K562 (cell line): ENCODE results near the gene CRTC3. TPM values are rescaled to one million over a fixed set of nuclear protein-coding genes. Genes with fewer than 3 reads are reported as not detected.

Source experiments
- CBX3 ChIP-seq, 2 experiments: IDR thresholded peaks; 1 replicate in 1 of 2; 2 replicates in 1 of 2; pipeline ENCODE4 v1.6.1; 2012; ENCODE audit warnings: inconsistent platforms in 2 of 2, low read length in 2 of 2, borderline replicate concordance in 1 of 2, control low read depth in 1 of 2
- GATAD2B ChIP-seq: fragments of 450-650 bp; IDR thresholded peaks from 2 replicates; pipeline ENCODE4 v1.6.1; 2017; ENCODE audit warnings: mild to moderate bottlenecking, borderline replicate concordance
- JUNB ChIP-seq: fragments of 450-650 bp; formaldehyde crosslinking; conservative IDR thresholded peaks from 2 replicates; pipeline ENCODE4 v1.4.0; 2020; ENCODE audit warnings: mild to moderate bottlenecking
- KDM4B ChIP-seq, 2 experiments: fragments of 450-650 bp in 1 of 2; sonication (generic) in 1 of 2; IDR thresholded peaks; 2 replicates each; pipeline ENCODE4 v1.6.1; 2016 to 2017; ENCODE audit warnings: borderline replicate concordance in 2 of 2, antibody characterized with exemption in 1 of 2, low read depth in 1 of 2, mild to moderate bottlenecking in 1 of 2
- KDM5B ChIP-seq: fragments of 200-600 bp; sonication (generic); IDR thresholded peaks from 2 replicates; pipeline ENCODE4 v1.6.1; 2012; ENCODE audit warnings: low read depth, mild to moderate bottlenecking, moderate library complexity, low read length, control low read depth, inconsistent platforms; ENCODE audit not compliant: insufficient replicate concordance
- MAFG ChIP-seq: fragments of 450-650 bp; conservative IDR thresholded peaks from 2 replicates; pipeline ENCODE4 v1.6.1; 2016; ENCODE audit warnings: missing genetic modification characterization, missing compliant biosample characterization
- NR2C1 ChIP-seq, 2 experiments: fragments of 450-650 bp; IDR thresholded peaks; 2 replicates each; pipeline ENCODE4 v1.6.1; 2017; ENCODE audit warnings: mild to moderate bottlenecking in 2 of 2, antibody characterized with exemption in 1 of 2, inconsistent platforms in 1 of 2, missing compliant biosample characterization in 1 of 2, missing genetic modification characterization in 1 of 2
- SP2 ChIP-seq: IDR thresholded peaks from 2 replicates; pipeline ENCODE4 v1.6.1; 2011; ENCODE audit warnings: mild to moderate bottlenecking, low read depth, low read length, moderate library complexity; ENCODE audit not compliant: poor library complexity, severe bottlenecking; ENCODE audit errors: extremely low read depth
- SRF ChIP-seq, 2 experiments: fragments of 250-450, 450-650 bp in 1 of 2; sonication (Bioruptor Pico) in 1 of 2; sonication (generic) in 1 of 2; formaldehyde crosslinking; IDR thresholded peaks; 2 replicates each; pipeline versions ENCODE4 v1.5.0 to v1.5.1; 2020 to 2022; ENCODE audit warnings: mild to moderate bottlenecking in 1 of 2, missing genetic modification reagents in 1 of 2
- YY1 ChIP-seq, 3 experiments: IDR thresholded peaks; 2 replicates each; pipeline ENCODE4 v1.6.1; 2011; ENCODE audit warnings: low read length in 2 of 3, mild to moderate bottlenecking in 2 of 3, moderate library complexity in 2 of 3, borderline replicate concordance in 1 of 3, control low read depth in 1 of 3, low read depth in 1 of 3; ENCODE audit not compliant: insufficient read depth in 3 of 3, insufficient replicate concordance in 2 of 3, control insufficient read depth in 1 of 3, insufficient read length in 1 of 3; ENCODE audit errors: extremely low read depth in 1 of 3
- ZNF311 ChIP-seq: fragments of 250-450 bp; sonication (Bioruptor Pico); IDR thresholded peaks from 2 replicates; pipeline ENCODE4 v1.4.0; 2020; ENCODE audit warnings: mild to moderate bottlenecking, moderate library complexity
- polyA plus RNA-seq, 8 experiments: library from polyadenylated mRNA; depleted of rRNA in 4 of 8; stranded (reverse) in 5 of 8; unstranded in 3 of 8; fragments of >200 nt; fragmentation: Nextera tagmentation in 2 of 8; fragmentation: Illumina TruSeq in 1 of 8; extraction: Ambion mirVana in 2 of 8; extraction: Trizol in 1 of 8; gene quantifications; 2 replicates each; pipeline versions ENCODE4 v1.2.1 to v1.2.3, GENCODE V29; 2011 to 2014; ENCODE audit warnings: inconsistent platforms in 1 of 8, missing spikeins in 1 of 8
- total RNA-seq, 7 experiments: library from RNA; depleted of rRNA in 6 of 7; stranded (reverse); fragments of >200 nt in 6 of 7; fragmentation: Illumina TruSeq in 2 of 7; extraction: Trizol in 2 of 7; gene quantifications; 2 replicates each; pipeline versions ENCODE4 v1.2.1 to v1.2.3, GENCODE V29; 2011 to 2021; ENCODE audit warnings: low replicate concordance in 1 of 7
- TF ChIP-seq, protein P1 (sequence below), 3 experiments: fragments of 200-800 bp in 1 of 3; fragments of 250-450 bp in 1 of 3; fragments of 450-650 bp in 1 of 3; sonication (Bioruptor Pico) in 1 of 3; sonication (Bioruptor generic) in 1 of 3; formaldehyde crosslinking in 1 of 3; IDR thresholded peaks; 2 replicates each; pipeline versions ENCODE4 v1.6.1 to v1.8.0; 2016 to 2022; ENCODE audit warnings: mild to moderate bottlenecking in 2 of 3, missing genetic modification characterization in 2 of 3, missing compliant biosample characterization in 1 of 3, moderate library complexity in 1 of 3
- TF ChIP-seq, protein P2 (sequence below): fragments of 450-650 bp; IDR thresholded peaks from 2 replicates; pipeline ENCODE4 v1.6.1; 2017; ENCODE audit warnings: antibody characterized with exemption, mild to moderate bottlenecking
- TF ChIP-seq, protein P3 (sequence below), 2 experiments: fragments of 450-650 bp in 1 of 2; sonication (generic) in 1 of 2; formaldehyde crosslinking in 1 of 2; IDR thresholded peaks in 1 of 2; conservative IDR thresholded peaks in 1 of 2; 2 replicates each; pipeline versions ENCODE4 v1.6.1 to v1.8.1; 2016 to 2023; ENCODE audit warnings: mild to moderate bottlenecking in 2 of 2, moderate library complexity in 2 of 2, inconsistent platforms in 1 of 2, missing genetic modification reagents in 1 of 2

CRTC3 gene
- total and polyA plus RNA-seq, 9 of the 15 experiments (the other 6 are each of a cell fraction or from before 2014, with no cell fraction given): 1.2 to 19.0 (median 11.6) TPM

DNA sequence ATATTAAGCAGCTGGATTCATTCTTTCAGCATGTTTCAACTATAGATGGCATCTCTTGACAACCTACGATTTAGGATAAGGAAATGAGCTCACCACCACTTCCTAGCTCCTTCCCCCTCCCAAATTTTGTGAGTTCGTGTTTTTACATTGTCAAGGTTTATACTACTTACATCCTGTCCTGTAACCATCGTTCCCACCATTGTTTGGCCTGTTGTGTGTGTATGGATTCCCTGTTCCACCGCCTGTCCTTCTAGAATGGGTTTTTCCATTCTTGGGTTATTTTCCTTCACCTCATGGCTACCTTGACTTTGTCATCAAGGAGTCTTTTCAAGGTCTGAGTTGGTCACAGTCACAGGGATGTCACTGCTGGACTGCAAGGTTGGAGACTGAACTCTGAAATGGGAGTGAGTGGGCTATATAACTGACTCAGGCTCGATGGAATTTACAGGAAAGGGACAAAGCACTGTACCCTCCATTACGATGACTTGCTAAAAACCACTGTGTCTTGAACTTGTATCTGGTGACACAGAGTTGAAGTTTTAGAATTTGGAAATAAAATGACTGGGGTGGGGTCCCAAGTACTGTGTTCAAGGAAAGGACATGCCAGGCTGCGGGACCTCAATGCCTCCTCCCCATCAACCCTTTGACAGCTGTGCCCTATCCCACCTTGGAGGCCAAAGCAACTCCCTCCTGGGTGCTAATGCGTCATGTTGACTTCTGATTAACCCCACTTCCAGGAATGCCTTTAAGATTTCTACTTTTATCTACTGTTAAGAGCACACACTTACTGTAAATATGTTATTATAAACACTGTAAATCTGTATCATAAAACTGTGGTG is 120.6 kb downstream of the CRTC3 start (continued):
- TF ChIP-seq KDM5B (peak; percentile 54), YY1 (IDR thresholded peaks at IDR 0.05; ENCODE audit: borderline replicate concordance in 1 of 3, control insufficient read depth in 1 of 3, extremely low read depth in 1 of 3, insufficient read depth in 3 of 3, insufficient read length in 1 of 3, insufficient replicate concordance in 2 of 3, low read depth in 1 of 3, low read length in 2 of 3) (peak in 2 of 3 experiments; percentile 24 to 86), CBX3 (IDR thresholded peaks at IDR 0.05; ENCODE audit: borderline replicate concordance in 1 of 2, low read length in 2 of 2) (peak in 1 of 2 experiments; percentile 22; a peak in 1 of 3 replicates), GATAD2B (no peak), SP2 (no peak), ZNF311 (CRISPR knock-in tag) (peak; percentile 70; the same call in 1 of the 2 replicates), SRF (CRISPR knock-in tag; IDR thresholded peaks at IDR 0.05) (peak in 1 of 2 experiments; percentile 30; a peak in 1 of 4 replicates), MAFG (tag) (peak; percentile 96), KDM4B (IDR thresholded peaks at IDR 0.05; ENCODE audit: borderline replicate concordance in 2 of 2, low read depth in 1 of 2) (no peak), NR2C1 (IDR thresholded peaks at IDR 0.05) (0 out of 2 replicates have a peak, but pooled peaks have one; percentile 11), NR2C1 (tag; IDR thresholded peaks at IDR 0.05) (peak; percentile 64; the same call in 1 of the 2 replicates), JUNB (no peak)
- TF ChIP-seq, protein P1, sequence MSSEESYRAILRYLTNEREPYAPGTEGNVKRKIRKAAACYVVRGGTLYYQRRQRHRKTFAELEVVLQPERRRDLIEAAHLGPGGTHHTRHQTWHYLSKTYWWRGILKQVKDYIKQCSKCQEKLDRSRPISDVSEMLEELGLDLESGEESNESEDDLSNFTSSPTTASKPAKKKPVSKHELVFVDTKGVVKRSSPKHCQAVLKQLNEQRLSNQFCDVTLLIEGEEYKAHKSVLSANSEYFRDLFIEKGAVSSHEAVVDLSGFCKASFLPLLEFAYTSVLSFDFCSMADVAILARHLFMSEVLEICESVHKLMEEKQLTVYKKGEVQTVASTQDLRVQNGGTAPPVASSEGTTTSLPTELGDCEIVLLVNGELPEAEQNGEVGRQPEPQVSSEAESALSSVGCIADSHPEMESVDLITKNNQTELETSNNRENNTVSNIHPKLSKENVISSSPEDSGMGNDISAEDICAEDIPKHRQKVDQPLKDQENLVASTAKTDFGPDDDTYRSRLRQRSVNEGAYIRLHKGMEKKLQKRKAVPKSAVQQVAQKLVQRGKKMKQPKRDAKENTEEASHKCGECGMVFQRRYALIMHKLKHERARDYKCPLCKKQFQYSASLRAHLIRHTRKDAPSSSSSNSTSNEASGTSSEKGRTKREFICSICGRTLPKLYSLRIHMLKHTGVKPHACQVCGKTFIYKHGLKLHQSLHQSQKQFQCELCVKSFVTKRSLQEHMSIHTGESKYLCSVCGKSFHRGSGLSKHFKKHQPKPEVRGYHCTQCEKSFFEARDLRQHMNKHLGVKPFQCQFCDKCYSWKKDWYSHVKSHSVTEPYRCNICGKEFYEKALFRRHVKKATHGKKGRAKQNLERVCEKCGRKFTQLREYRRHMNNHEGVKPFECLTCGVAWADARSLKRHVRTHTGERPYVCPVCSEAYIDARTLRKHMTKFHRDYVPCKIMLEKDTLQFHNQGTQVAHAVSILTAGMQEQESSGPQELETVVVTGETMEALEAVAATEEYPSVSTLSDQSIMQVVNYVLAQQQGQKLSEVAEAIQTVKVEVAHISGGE (CRISPR knock-in tag; IDR thresholded peaks at IDR 0.05): peak in 1 of 3 experiments; percentile 79; a peak in 2 of 6 replicates
- TF ChIP-seq, protein P2, sequence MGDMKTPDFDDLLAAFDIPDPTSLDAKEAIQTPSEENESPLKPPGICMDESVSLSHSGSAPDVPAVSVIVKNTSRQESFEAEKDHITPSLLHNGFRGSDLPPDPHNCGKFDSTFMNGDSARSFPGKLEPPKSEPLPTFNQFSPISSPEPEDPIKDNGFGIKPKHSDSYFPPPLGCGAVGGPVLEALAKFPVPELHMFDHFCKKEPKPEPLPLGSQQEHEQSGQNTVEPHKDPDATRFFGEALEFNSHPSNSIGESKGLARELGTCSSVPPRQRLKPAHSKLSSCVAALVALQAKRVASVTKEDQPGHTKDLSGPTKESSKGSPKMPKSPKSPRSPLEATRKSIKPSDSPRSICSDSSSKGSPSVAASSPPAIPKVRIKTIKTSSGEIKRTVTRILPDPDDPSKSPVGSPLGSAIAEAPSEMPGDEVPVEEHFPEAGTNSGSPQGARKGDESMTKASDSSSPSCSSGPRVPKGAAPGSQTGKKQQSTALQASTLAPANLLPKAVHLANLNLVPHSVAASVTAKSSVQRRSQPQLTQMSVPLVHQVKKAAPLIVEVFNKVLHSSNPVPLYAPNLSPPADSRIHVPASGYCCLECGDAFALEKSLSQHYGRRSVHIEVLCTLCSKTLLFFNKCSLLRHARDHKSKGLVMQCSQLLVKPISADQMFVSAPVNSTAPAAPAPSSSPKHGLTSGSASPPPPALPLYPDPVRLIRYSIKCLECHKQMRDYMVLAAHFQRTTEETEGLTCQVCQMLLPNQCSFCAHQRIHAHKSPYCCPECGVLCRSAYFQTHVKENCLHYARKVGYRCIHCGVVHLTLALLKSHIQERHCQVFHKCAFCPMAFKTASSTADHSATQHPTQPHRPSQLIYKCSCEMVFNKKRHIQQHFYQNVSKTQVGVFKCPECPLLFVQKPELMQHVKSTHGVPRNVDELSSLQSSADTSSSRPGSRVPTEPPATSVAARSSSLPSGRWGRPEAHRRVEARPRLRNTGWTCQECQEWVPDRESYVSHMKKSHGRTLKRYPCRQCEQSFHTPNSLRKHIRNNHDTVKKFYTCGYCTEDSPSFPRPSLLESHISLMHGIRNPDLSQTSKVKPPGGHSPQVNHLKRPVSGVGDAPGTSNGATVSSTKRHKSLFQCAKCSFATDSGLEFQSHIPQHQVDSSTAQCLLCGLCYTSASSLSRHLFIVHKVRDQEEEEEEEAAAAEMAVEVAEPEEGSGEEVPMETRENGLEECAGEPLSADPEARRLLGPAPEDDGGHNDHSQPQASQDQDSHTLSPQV: peak; percentile 97
- TF ChIP-seq, protein P3, sequence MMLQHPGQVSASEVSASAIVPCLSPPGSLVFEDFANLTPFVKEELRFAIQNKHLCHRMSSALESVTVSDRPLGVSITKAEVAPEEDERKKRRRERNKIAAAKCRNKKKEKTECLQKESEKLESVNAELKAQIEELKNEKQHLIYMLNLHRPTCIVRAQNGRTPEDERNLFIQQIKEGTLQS (IDR thresholded peaks at IDR 0.05): peak; percentile 73
- TF ChIP-seq, protein P3 (CRISPR knock-in tag; conservative IDR thresholded peaks at IDR 0.05): no peak
